ENCODE data around the gene WDR45B.
A peak's percentile ranks its signal among the peaks of the same experiment; 100 is the strongest.

WDR45B gene

GRCh38 chr17:82619641-82620040, 28.6 kb downstream of the WDR45B start:
- no peak for DNase-seq

GRCh38 chr17:82619211-82619610, 29.0 kb downstream of the WDR45B start:
- no peak for DNase-seq

GRCh38 chr17:82616021-82616711, 32.1 kb downstream of the WDR45B start:
- no peak for DNase-seq

GRCh38 chr17:82615084-82616020, 32.9 kb downstream of the WDR45B start:
- DNase-seq: peak; percentile 42 to 55

- DNase-seq: no peak
Measured at GRCh38 chr17:82614095-82614631, 34.1 kb downstream of the WDR45B start.

- no peak for DNase-seq
Measured at GRCh38 chr17:82613283-82614094, 34.8 kb downstream of the WDR45B start.

GRCh38 chr17:82611140-82612058, 36.8 kb downstream of the WDR45B start:
- DNase-seq: no peak

GRCh38 chr17:82609655-82610054, 38.6 kb downstream of the WDR45B start:
- no peak for DNase-seq

- DNase-seq: no peak
Measured at GRCh38 chr17:82608816-82609215, 39.4 kb downstream of the WDR45B start.

- no peak for DNase-seq
Measured at GRCh38 chr17:82605939-82606600, 42.2 kb downstream of the WDR45B start.

- no peak for DNase-seq
Measured at GRCh38 chr17:82604532-82604931, 43.7 kb downstream of the WDR45B start.

GRCh38 chr17:82603981-82604448, 44.2 kb downstream of the WDR45B start:
- DNase-seq: no peak

- no peak for DNase-seq
Measured at GRCh38 chr17:82602986-82603710, 45.1 kb downstream of the WDR45B start.

- DNase-seq: no peak
Measured at GRCh38 chr17:82602487-82602886, 45.8 kb downstream of the WDR45B start.

- no peak for DNase-seq
Measured at GRCh38 chr17:82601447-82602000, 46.7 kb downstream of the WDR45B start.

- no peak for DNase-seq
Measured at GRCh38 chr17:82600731-82601446, 47.4 kb downstream of the WDR45B start.

GRCh38 chr17:82599674-82600661, 48.3 kb downstream of the WDR45B start:
- no peak for DNase-seq
